ENCODE data around the gene MAN2B1.
"Not testable (repeated sequence)": the region's sequence is repeated elsewhere in the genome, so short reads cannot be mapped to it uniquely, and the experiment has no call there.

Gene MAN2B1

GRCh38 chr19:12656899-12657571 lies 9.5 kb downstream of the MAN2B1 start:
- peak; percentile 44 for DNase-seq

- DNase-seq = no peak
These were observed 11.0 kb downstream of the MAN2B1 start for GRCh38 chr19:12655546-12655945.

GRCh38 chr19:12652219-12652618 lies 14.3 kb downstream of the MAN2B1 start:
- DNase-seq = no peak

GRCh38 chr19:12649941-12650340 lies 16.6 kb downstream of the MAN2B1 start:
- no peak for DNase-seq

GRCh38 chr19:12648088-12648487 lies 18.5 kb downstream of the MAN2B1 start:
- no peak for DNase-seq

- DNase-seq = peak; percentile 73
These were observed 19.0 kb downstream of the MAN2B1 start for GRCh38 chr19:12647490-12648071.

- no peak for DNase-seq
These were observed 19.5 kb downstream of the MAN2B1 start for GRCh38 chr19:12647047-12647446.

- DNase-seq = no peak
These were observed 20.0 kb downstream of the MAN2B1 start for GRCh38 chr19:12646551-12646950.

GRCh38 chr19:12643716-12644115 lies 22.8 kb downstream of the MAN2B1 start:
- DNase-seq = not testable (repeated sequence)

- DNase-seq = no peak
These were observed 24.0 kb downstream of the MAN2B1 start for GRCh38 chr19:12642506-12642905.

GRCh38 chr19:12641456-12641855 lies 25.1 kb downstream of the MAN2B1 start:
- DNase-seq = no peak

GRCh38 chr19:12639901-12640613 lies 26.5 kb downstream of the MAN2B1 start:
- peak; percentile 96 for DNase-seq

GRCh38 chr19:12638611-12639182 lies 27.8 kb downstream of the MAN2B1 start:
- DNase-seq = no peak

GRCh38 chr19:12636631-12637030 lies 29.9 kb downstream of the MAN2B1 start:
- DNase-seq = no peak

- DNase-seq = no peak
These were observed 37.3 kb downstream of the MAN2B1 start for GRCh38 chr19:12629215-12629614.

GRCh38 chr19:12628040-12629022 lies 38.2 kb downstream of the MAN2B1 start:
- no peak for DNase-seq

- no peak for DNase-seq
These were observed 39.6 kb downstream of the MAN2B1 start for GRCh38 chr19:12626958-12627357.

GRCh38 chr19:12623361-12624031 lies 43.0 kb downstream of the MAN2B1 start:
- DNase-seq = no peak

- not testable (repeated sequence) for DNase-seq
These were observed 45.1 kb downstream of the MAN2B1 start for GRCh38 chr19:12621253-12622024.

GRCh38 chr19:12617646-12618045 lies 48.9 kb downstream of the MAN2B1 start:
- DNase-seq = no peak

GRCh38 chr19:12611361-12611699 lies 55.2 kb downstream of the MAN2B1 start:
- DNase-seq = no peak
